CD4-positive, alpha-beta memory T cell (primary cell): ENCODE results near the gene FNTB. TPM values are rescaled to one million over a fixed set of nuclear protein-coding genes. Genes with fewer than 3 reads are reported as not detected.

Experiments used
- CTCF ChIA-PET: fragments of 350-600 bp; sonication (Branson Sonifier 250); formaldehyde crosslinking; loops from one replicate; lab custom pipeline; 2021; ENCODE audit warnings: inconsistent platforms; ENCODE audit not compliant: partially characterized antibody; lab: Charles Lee
- POLR2A ChIA-PET: fragments of 350-600 bp; sonication (Branson Sonifier 250); formaldehyde crosslinking; loops from one replicate; lab custom pipeline; 2021; ENCODE audit not compliant: partially characterized antibody; lab: Charles Lee
- DNase-seq, 5 donors: peaks; one replicate each; pipeline versions ENCODE4 v3.0.0 to v3.0.0-alpha.2; 2020 to 2022; ENCODE audit warnings: mixed read lengths in 1 of 5
- H3K27ac ChIP-seq: one replicate; pipeline ENCODE4 v1.7.0; 2013; ENCODE audit warnings: low read depth, low read length
- H3K27me3 ChIP-seq: 2 replicates; pipeline ENCODE4 v1.7.0; 2013; ENCODE audit warnings: mild to moderate bottlenecking, low read length, moderate library complexity; ENCODE audit not compliant: insufficient read depth
- H3K36me3 ChIP-seq: 2 replicates; pipeline ENCODE4 v1.7.0; 2013; ENCODE audit warnings: mild to moderate bottlenecking, low read length, moderate library complexity; ENCODE audit not compliant: insufficient read depth
- H3K4me1 ChIP-seq: 2 replicates; pipeline ENCODE4 v1.7.0; 2013; ENCODE audit warnings: mild to moderate bottlenecking, low read length, moderate library complexity; ENCODE audit not compliant: insufficient read depth
- H3K4me3 ChIP-seq, 2 donors: one replicate each; pipeline ENCODE4 v1.7.0; 2013; ENCODE audit warnings: low read length in 2 of 2, mild to moderate bottlenecking in 1 of 2
- H3K9me3 ChIP-seq, 2 donors: one replicate each; pipeline ENCODE4 v1.7.0; 2013; ENCODE audit warnings: low read length in 2 of 2, control low read depth in 1 of 2; ENCODE audit not compliant: control insufficient read depth in 1 of 2
- H3K27ac Mint-ChIP-seq, 7 donors: one replicate each; pipeline ENCODE4 v1.8.0; 2020 to 2021; ENCODE audit warnings: mixed read lengths in 7 of 7, mild to moderate bottlenecking in 6 of 7, inconsistent platforms in 3 of 7, moderate library complexity in 3 of 7
- H3K27me3 Mint-ChIP-seq, 2 donors: one replicate each; pipeline ENCODE4 v1.8.0; 2020 to 2021; ENCODE audit warnings: mixed read lengths in 2 of 2
- H3K36me3 Mint-ChIP-seq, 2 donors: one replicate each; pipeline ENCODE4 v1.8.0; 2020 to 2021; ENCODE audit warnings: mixed read lengths in 2 of 2, inconsistent platforms in 1 of 2, mild to moderate bottlenecking in 1 of 2
- H3K4me1 Mint-ChIP-seq, 4 donors: one replicate each; pipeline ENCODE4 v1.8.0; 2020 to 2021; ENCODE audit warnings: mixed read lengths in 4 of 4, mild to moderate bottlenecking in 1 of 4
- H3K4me3 Mint-ChIP-seq, 8 donors: one replicate each; pipeline ENCODE4 v1.8.0; 2020 to 2021; ENCODE audit warnings: mixed read lengths in 8 of 8, mild to moderate bottlenecking in 7 of 8, moderate library complexity in 6 of 8, inconsistent platforms in 3 of 8
- H3K9me3 Mint-ChIP-seq, 8 donors: one replicate each; pipeline ENCODE4 v1.8.0; 2020 to 2021; ENCODE audit warnings: mixed read lengths in 8 of 8, mild to moderate bottlenecking in 5 of 8, inconsistent platforms in 3 of 8, moderate library complexity in 1 of 8
- intact Hi-C: fragments of 100-400 bp; cut with micrococcal nuclease; formaldehyde crosslinking; loops from one replicate; pipeline ENCODE4 v1.15.1; 2023
- polyA plus RNA-seq, 2 donors: library from polyadenylated mRNA; unstranded; fragments of 300-500 nt; fragmentation: Illumina TruSeq; gene quantifications; one replicate each; pipeline ENCODE4 v1.2.3, GENCODE V29; 2021
- total RNA-seq, 2 experiments: library from RNA; stranded (reverse); gene quantifications; one replicate each; pipeline ENCODE4 v1.2.3, GENCODE V29; 2021

FNTB gene
- total and polyA plus RNA-seq, 4 experiments from 2014 or later: 4.5 to 13.6 (median 11.8) TPM

DNA sequence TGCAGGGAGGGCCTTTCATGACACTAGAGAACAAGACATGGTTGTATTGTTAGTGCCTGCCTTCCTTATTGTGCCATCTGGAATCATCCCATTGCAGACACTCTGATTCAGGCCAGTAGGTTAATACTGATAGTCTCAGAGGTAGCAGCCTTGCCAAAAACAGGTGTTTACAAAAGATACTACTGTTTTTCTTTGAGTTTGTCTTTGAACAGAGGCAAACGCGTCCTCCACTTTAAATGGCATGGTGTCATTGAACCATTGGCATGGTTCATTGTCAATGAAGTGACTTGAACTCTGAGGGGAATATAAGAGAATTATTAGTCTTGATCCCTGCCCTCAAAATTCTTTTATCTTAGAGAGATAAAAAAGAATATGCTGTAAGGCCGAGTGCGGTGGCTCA is 4.2 kb downstream of the FNTB start:
- H3K9me3 Mint-ChIP-seq: peaks cover 0 to 6% (median 0%) of the 10 kb centered on the region in 8 donors
- H3K4me3 Mint-ChIP-seq: peak overlapping the region in 3 of 8 donors; percentile 61 to 83 (median 62)
- peaks cover 45% of the 10 kb centered on the region for H3K4me1 ChIP-seq
- no peak overlapping the region for H3K4me3 ChIP-seq
- H3K4me1 Mint-ChIP-seq: peaks cover 25 to 59% (median 37%) of the 10 kb centered on the region in 4 donors
- H3K27ac ChIP-seq: no peak overlapping the region
- peaks cover 4 to 6% of the 10 kb centered on the region in 2 donors for H3K36me3 Mint-ChIP-seq
- POLR2A ChIA-PET: interaction anchor here (0.7 to 1.1 kb wide), 6 partner anchors 9 to 422 kb away, joined by 3 to 5 read pairs (median 3); partner anchors contain the start of gene SPTB
- no peak for DNase-seq
- no peaks in the 10 kb centered on the region for H3K27me3 ChIP-seq
- CTCF ChIA-PET: interaction anchor here (0.6 to 5.6 kb wide), 6 partner anchors 9 to 835 kb away, joined by 3 to 41 read pairs (median 4); no protein-coding TSS in a partner anchor
- no peaks in the 10 kb centered on the region for H3K9me3 ChIP-seq
- intact Hi-C loops: no loop called here
- peak overlapping the region in 1 of 7 donors; percentile 82 for H3K27ac Mint-ChIP-seq
- peaks cover 0 to 1% of the 10 kb centered on the region in 2 donors for H3K27me3 Mint-ChIP-seq
- no peaks in the 10 kb centered on the region for H3K36me3 ChIP-seq

DNA sequence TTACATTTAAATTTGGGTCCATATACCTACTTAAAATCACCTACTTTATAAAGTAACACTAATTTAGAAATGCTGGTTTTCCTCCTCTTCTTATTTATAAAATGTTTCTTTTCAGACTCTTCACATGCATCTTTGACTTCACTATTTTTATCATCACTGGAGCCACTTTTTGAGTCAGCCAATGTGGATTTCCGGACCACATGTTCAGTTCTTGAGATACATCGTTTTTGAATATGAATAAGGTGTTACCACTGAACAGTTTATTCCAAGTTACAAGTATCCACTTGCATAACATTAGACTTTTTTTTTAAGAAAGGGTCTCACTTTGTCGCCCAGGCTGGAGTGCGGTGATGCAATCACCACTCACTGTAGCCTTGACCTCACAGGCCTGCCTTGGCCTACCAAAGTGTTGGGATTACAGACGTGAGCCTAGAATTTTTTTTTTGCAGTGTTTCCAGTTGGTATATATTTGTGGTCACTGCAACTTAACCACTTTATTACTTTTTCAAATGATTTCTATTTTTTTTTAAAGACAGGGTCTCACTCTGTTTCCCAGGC is 5.7 kb downstream of the FNTB start:
- peaks cover 0 to 4% (median 0%) of the 10 kb centered on the region in 8 donors for H3K9me3 Mint-ChIP-seq
- H3K27ac Mint-ChIP-seq: peak overlapping the region in 1 of 7 donors; percentile 16
- CTCF ChIA-PET: interaction anchor here (1.2 to 1.5 kb wide), 2 partner anchors 12 to 101 kb away, joined by 3 read pairs; no protein-coding TSS in a partner anchor
- Histone ChIP-seq H3K27ac (no peak overlapping the region), H3K4me3 (no peak overlapping the region), H3K9me3 (no peaks in the 10 kb centered on the region), H3K4me1 (peaks cover 37% of the 10 kb centered on the region), H3K27me3 (no peaks in the 10 kb centered on the region), H3K36me3 (no peaks in the 10 kb centered on the region)
- no peak for DNase-seq
- H3K36me3 Mint-ChIP-seq: peaks cover 0 to 4% of the 10 kb centered on the region in 2 donors
- intact Hi-C loops: no loop called here
- H3K4me1 Mint-ChIP-seq: peaks cover 24 to 54% (median 30%) of the 10 kb centered on the region in 4 donors
- H3K27me3 Mint-ChIP-seq: no peaks in the 10 kb centered on the region
- H3K4me3 Mint-ChIP-seq: peak overlapping the region in 1 of 8 donors; percentile 40
- POLR2A ChIA-PET: interaction anchor here (0.7 kb wide), 1 partner anchor 487 kb away, joined by 3 read pairs; the partner anchor contains the start of gene ZBTB1

GRCh38 chr14:64993266-64993930 is 6.7 kb downstream of the FNTB start:
- Mint-ChIP-seq H3K36me3 (peaks cover 0 to 4% of the 10 kb centered on the region in 2 donors), H3K4me3 (no peak overlapping the region), H3K9me3 (peaks cover 0 to 4% (median 0%) of the 10 kb centered on the region in 8 donors), H3K4me1 (peaks cover 22 to 52% (median 27%) of the 10 kb centered on the region in 4 donors), H3K27ac (peak overlapping the region in 1 of 7 donors; percentile 17), H3K27me3 (no peaks in the 10 kb centered on the region)
- no peak overlapping the region for H3K27ac ChIP-seq
- H3K4me1 ChIP-seq: peaks cover 28% of the 10 kb centered on the region
- ChIA-PET CTCF (interaction anchor here (2.1 kb wide), 1 partner anchor 9 kb away, joined by 9 read pairs; no protein-coding TSS in a partner anchor), POLR2A (no interaction called here)
- DNase-seq: no peak
- no peaks in the 10 kb centered on the region for H3K9me3 ChIP-seq
- no peak overlapping the region for H3K4me3 ChIP-seq
- H3K36me3 ChIP-seq: no peaks in the 10 kb centered on the region
- H3K27me3 ChIP-seq: no peaks in the 10 kb centered on the region
- intact Hi-C loops: no loop called here

- intact Hi-C loops: no loop called here
- Mint-ChIP-seq H3K36me3 (peaks cover 0 to 4% of the 10 kb centered on the region in 2 donors), H3K4me3 (no peak overlapping the region), H3K9me3 (peaks cover 0 to 4% (median 0%) of the 10 kb centered on the region in 8 donors), H3K27ac (no peak overlapping the region), H3K4me1 (peaks cover 19 to 44% (median 21%) of the 10 kb centered on the region in 4 donors), H3K27me3 (no peaks in the 10 kb centered on the region)
- ChIA-PET POLR2A (interaction anchor here (1.8 kb wide), 1 partner anchor 8 kb away, joined by 8 read pairs; the partner anchor contains the start of gene FNTB), CTCF (interaction anchor here (0.9 to 2.1 kb wide), 2 partner anchors 9 to 10 kb away, joined by 3 to 9 read pairs; partner anchors contain the start of gene FNTB)
- H3K9me3 ChIP-seq: no peaks in the 10 kb centered on the region
- H3K27me3 ChIP-seq: no peaks in the 10 kb centered on the region
- H3K4me3 ChIP-seq: no peak overlapping the region
- H3K27ac ChIP-seq: no peak overlapping the region
- no peaks in the 10 kb centered on the region for H3K36me3 ChIP-seq
- DNase-seq: no peak
- peaks cover 16% of the 10 kb centered on the region for H3K4me1 ChIP-seq
Measured at GRCh38 chr14:64994540-64994939, 7.8 kb downstream of the FNTB start.

DNA sequence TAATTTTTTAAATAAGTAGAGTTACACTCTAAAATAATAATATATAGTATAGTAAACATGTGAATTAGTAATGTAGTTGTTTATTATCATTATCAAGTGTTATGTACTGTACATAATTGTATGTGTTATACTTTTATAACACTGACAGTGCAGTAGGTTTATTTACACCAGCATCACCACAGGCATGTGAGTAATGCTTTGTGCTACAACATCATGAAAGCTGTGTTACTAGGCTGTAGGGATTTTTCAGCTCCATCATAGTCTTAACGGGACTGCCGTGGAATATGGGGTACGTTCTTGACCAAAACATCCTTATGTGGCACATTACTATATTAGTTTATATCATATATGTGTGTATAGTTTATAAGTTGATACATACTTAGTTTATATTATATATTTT is 8.6 kb downstream of the FNTB start:
- peaks cover 13 to 40% (median 15%) of the 10 kb centered on the region in 4 donors for H3K4me1 Mint-ChIP-seq
- no peak overlapping the region for H3K4me3 Mint-ChIP-seq
- H3K36me3 Mint-ChIP-seq: peaks cover 0 to 4% of the 10 kb centered on the region in 2 donors
- no peak overlapping the region for H3K27ac Mint-ChIP-seq
- no peaks in the 10 kb centered on the region for H3K9me3 ChIP-seq
- ChIA-PET POLR2A (interaction anchor here (1.8 kb wide), 1 partner anchor 9 kb away, joined by 8 read pairs; the partner anchor contains the start of gene FNTB), CTCF (interaction anchor here (0.9 to 2.1 kb wide), 2 partner anchors 9 to 11 kb away, joined by 3 to 9 read pairs; partner anchors contain the start of gene FNTB)
- H3K27me3 Mint-ChIP-seq: no peaks in the 10 kb centered on the region
- intact Hi-C loops: no loop called here
- H3K4me3 ChIP-seq: no peak overlapping the region
- H3K4me1 ChIP-seq: peaks cover 9% of the 10 kb centered on the region
- DNase-seq: no peak
- H3K9me3 Mint-ChIP-seq: peaks cover 0 to 4% (median 0%) of the 10 kb centered on the region in 8 donors
- H3K36me3 ChIP-seq: no peaks in the 10 kb centered on the region
- no peak overlapping the region for H3K27ac ChIP-seq
- no peaks in the 10 kb centered on the region for H3K27me3 ChIP-seq

GRCh38 chr14:64997108-64997794 is 10.6 kb downstream of the FNTB start:
- H3K36me3 ChIP-seq: no peaks in the 10 kb centered on the region
- POLR2A ChIA-PET: interaction anchor here (2.5 kb wide), 1 partner anchor 10 kb away, joined by 10 read pairs; the partner anchor contains the start of gene FNTB
- H3K9me3 Mint-ChIP-seq: no peaks in the 10 kb centered on the region
- no peak overlapping the region for H3K27ac ChIP-seq
- CTCF ChIA-PET: interaction anchor here (0.5 to 1.1 kb wide), 2 partner anchors 10 to 309 kb away, joined by 3 read pairs; no protein-coding TSS in a partner anchor
- intact Hi-C loops: no loop called here
- H3K27me3 ChIP-seq: no peaks in the 10 kb centered on the region
- H3K4me1 Mint-ChIP-seq: peaks cover 5 to 26% (median 11%) of the 10 kb centered on the region in 4 donors
- H3K4me3 ChIP-seq: no peak overlapping the region
- peak overlapping the region in 6 of 8 donors; percentile 74 to 91 (median 86) for H3K4me3 Mint-ChIP-seq
- H3K4me1 ChIP-seq: no peaks in the 10 kb centered on the region
- no peaks in the 10 kb centered on the region for H3K27me3 Mint-ChIP-seq
- no peaks in the 10 kb centered on the region for H3K36me3 Mint-ChIP-seq
- peak in 4 of 5 donors; percentile 31 to 44 (median 38) for DNase-seq
- H3K27ac Mint-ChIP-seq: peak overlapping the region in 6 of 7 donors; percentile 15 to 76 (median 70)
- H3K9me3 ChIP-seq: no peaks in the 10 kb centered on the region
